GM21381 (cell line): Measurements from ENCODE around the gene FAM3B.
"Not testable (repeated sequence)": the region's sequence is repeated elsewhere in the genome, so short reads cannot be mapped to it uniquely, and the experiment has no call there.

Experiments used
- ATAC-seq: cut with Tn5 transposase; IDR thresholded peaks from one replicate; pipeline ENCODE4 v1.9.1; 2021; ENCODE audit warnings: mild to moderate bottlenecking, moderate library complexity; ENCODE audit not compliant: unreplicated experiment

FAM3B gene, protein sequence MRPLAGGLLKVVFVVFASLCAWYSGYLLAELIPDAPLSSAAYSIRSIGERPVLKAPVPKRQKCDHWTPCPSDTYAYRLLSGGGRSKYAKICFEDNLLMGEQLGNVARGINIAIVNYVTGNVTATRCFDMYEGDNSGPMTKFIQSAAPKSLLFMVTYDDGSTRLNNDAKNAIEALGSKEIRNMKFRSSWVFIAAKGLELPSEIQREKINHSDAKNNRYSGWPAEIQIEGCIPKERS

DNA sequence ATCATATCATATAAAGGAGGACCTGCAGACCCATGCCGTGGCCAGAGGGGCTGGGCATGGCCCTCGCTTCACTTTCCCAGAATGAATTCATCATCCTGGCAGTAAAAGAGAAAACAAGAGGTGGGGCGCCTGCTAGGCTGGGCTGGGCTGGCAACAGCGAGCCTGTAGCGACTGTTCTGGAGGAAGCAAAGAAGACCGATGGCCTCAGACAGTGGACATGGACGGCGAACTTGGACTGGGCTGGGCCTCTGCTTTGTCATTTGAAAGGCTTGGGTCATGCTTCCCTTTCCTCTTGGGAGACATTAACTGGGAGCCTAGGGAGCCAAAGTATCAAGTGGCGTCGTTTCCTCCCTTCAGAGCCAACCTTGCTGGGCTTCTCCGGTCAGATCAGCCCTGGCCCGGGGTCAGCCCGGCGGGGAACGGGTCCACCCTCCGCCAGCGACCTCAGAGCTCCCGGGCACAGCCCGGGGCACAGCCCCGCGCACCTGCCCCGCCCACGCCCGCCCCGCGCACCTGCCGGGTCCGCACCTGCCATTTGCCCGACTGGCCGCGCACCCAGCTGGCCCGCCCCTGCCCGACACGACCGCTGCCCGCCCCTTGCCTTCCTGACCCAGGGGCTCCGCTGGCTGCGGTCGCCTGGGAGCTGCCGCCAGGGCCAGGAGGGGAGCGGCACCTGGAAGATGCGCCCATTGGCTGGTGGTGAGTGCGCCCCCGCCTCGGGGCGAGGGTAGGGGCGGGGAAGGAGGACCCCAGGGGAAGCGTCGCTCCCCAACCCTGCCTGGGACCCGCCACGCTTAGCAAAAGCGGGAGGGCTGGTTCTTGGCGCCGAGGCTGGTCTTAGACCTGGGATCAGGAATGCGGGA is at the start of gene FAM3B:
TSS of gene FAM3B (plus strand) at position 602 of the 863 bp plus-strand sequence. CDS start at position 681, 79 bp downstream.
- no peak for ATAC-seq

DNA sequence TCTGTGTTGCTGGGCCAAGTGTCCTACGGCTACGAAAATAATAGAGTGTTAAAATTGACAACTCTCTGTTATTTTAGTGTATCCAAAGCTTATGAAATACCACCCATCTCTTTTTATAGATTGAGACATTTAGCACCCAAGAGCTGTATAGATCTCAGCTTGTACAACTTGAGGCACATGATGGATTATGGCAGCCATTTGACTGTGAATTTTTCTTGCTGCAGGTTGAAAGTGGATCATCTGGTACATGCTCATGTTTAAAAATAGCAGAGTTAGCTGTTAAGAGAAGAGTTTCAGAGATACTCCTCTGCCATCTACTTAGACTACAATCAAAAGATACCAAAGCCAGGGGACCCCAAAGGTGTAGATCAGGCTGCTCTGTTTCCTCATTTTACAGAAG is 49.3 kb upstream of the FAM3B start:
- ATAC-seq: no peak

DNA sequence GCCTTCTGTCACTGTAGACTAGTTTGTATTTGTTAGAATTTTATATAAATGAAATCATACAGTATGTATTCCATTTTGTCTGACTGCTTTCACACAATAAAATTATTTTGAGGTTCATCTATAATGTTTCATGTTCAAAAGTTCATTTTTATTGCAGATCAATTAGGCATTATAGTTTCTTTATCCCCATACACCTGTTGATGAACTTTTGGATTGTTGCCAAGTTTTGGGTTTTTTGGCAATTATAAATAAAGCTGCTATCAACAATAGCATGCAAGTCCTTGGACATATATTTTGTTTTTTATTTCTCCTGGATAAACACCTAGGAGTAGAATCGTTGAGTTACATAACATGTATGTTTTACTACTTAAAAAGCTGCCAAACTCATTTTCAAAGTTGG is 47.1 kb upstream of the FAM3B start:
- ATAC-seq: no peak

DNA sequence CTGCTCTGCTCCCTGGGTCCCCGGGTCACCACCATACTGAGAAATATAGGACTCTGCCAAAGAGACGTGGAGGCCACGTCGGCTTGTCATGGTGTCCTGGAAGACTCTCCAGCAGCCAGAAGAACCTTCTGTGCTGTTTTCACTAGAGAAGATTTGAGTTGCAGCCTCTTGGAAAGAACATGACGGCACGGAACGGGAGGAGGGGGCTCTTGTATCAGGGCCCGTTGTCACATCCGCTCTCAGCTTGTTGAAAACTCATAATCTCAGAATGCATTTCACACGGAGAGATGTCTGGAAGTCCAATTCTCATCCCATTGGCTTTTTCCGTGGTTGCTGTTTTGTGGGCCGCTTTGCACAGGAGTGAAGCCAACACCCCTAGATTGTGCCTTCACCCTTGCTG is 39.4 kb upstream of the FAM3B start:
- no peak for ATAC-seq

DNA sequence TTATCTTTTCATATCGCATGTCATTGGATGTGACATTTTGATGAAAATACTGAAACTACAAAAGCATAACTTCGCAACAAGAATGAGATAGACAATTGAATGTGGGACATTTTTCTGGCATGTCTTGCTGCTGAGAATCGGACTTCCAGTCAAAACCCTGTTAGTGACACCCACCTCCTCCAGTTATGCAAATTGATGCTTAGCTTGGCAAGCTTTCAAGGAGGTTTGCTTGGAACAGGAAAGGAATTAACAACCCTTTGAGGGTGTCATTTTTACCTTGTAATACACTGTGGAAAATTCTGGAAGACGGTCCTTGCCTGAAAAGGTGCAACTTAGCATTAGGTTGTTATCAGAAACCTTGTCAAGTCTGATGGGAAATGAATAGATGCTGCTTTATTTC is 38.8 kb upstream of the FAM3B start:
- ATAC-seq: no peak

DNA sequence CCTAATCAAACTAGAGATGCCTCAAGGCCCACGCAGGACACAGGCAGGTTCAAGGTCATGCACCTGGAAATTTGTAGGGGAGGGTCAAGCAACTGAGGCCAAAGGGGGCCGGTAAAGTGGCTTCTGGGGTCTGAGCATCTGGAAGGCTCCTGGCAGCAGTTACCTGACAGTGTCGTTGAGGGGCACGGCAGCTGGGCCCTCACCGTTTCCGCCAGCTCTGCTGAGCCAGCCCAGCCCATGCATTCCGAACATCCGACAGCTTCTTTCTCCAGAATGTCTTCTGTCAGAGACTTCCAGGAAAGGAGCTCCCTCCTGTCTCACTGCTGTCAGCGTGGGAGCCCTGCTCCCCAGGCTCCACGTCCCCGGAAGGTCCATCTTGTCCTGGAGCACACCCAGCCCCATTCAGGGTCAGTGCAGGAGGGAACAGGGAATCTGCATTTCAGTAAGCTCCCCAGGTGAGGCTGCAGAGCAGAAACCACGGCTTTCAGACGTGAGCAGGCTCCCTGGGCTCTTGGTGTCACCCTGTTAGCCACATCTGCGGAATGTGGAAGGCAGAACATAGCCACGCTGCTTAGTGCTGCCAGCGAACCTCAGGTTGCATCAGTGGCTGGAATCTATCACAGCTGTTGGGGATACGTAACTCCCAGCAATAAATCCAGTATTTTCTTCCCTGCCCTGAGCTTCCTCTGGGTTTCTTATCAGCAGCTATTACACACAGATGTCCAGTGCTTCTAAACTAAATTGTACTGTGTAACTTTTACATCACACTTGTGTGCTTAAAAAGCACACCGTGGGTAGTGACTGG is 36.3 kb upstream of the FAM3B start:
- ATAC-seq: no peak

DNA sequence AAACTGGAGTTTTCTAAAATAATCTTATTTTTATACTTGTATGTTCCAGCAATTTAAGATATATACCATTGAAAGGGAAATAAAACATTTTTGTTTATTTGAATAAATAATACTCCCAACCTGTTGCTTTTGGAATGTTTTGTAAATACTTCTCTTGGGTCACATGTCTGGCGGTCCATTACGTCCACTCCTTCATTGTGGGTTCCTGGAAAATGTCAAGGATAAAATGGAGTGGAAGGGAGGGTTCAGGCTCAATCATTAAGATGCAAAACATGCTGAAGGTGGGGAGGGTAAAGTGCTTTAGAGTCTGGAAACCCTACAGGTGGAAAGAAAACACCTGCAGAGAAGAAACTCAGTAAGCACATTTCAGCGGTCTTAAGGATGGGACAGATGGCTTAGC is 34.2 kb upstream of the FAM3B start:
- no peak for ATAC-seq

DNA sequence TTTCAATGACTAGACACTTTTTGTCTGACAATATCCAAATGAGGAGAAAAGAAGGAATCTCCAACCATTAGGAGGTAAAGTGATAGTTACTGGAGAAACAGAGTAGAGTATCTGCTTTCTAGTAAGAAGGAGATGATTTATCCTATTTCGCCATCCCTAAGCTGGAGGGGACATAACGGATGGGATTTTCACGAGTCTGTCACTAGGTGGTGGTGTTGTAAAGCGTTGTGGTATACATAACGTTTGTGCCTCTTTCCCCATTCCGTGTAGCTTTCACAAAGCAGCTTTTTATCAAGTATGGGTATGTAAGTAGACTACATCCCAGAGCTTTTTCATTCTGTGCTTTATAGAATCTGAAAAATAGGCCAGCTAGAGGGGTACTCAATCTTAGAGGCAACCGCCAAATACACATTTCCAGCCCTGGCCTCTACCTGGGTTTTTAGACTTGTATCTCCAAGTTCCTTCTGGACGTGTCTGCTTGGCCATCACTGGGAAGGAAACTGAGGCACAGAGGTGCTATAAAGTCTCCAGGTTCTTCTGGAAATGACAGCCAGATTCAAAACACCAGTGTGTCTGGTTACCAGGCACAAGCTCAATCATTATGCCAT is 33.3 kb upstream of the FAM3B start:
- no peak for ATAC-seq

DNA sequence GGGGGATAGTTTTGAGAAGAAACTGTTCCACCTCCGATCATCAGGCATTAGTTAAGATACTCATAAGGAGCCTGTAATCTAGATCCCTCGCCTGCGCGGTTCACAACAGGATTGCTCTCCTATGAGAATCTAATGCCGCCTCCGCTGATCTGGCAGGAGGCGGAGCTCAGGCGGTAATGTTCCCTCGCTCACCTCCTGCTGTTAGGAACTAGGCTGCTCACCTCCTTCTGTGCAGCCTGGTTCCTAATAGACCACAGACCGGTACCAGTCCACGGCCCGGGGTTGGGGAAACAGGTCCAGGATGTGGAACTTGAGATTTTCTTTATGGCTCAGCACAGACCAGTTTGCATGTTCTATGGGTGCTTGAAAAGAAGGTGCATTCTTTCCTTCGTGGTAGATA is 27.2 kb upstream of the FAM3B start:
- ATAC-seq: no peak

DNA sequence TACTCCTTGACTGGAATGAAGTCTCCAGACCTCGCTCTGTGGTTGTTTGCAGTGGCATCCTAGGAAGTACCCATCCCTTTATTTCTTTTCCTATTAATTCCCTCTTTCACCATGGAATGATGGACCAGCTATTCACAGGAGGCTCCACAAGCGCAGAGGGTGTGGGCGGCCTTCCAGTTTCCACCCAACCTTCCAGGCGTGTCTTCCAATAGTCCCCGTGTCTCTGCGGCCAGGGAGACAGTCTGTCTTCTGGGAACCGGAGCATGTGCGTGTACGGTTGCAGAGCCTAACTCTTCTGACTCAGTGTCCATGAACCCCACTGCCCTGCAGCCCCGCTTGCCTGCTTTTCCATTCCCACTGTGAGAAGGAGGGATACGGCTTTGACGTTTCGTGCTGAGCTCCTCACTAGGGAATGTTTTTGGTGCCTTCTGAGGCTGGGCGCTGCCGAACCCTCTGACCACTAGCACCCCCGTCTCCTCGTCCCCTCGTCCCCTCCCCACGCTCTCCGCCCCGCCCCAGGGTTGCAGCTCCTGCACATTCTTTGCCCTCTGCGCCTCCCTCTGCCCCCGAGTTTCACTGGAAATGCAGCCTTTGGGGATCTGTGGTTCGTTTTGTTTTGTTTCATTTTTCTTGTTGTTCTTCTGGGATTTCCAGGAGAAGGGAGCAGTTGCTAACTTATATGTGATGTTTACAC is 26.3 kb upstream of the FAM3B start:
- no peak for ATAC-seq

DNA sequence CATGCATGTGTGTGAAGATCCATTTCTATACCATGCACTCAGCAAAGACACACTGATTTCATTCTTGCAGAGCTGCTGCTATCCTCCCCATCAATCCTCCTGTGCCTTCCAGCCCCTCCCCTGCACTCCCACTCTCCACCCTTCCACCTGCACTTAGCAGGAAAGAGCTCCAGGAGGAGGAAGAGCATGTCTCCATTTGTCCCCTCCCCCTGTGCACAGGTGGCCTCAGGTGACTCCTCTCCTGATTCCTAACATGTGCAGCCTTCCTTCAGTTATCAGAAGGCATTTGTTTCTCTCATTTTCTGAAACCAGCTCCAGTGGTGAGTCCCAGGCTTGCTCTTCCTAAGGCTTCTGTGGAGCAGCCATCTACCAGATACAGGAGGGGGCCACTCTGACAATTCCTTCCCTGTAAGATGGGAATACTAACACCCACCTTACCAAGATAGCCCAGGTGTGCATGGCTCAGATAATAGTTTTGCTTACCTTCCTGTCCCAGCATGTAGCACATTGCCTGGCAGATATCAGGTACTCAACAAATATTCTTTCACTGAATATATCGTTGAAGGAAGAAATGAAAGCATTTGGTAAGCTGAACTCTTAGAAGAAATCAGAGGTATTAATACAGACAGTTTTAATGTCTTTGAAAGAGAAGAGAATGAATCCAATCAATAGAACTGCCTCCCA is 21.9 kb upstream of the FAM3B start:
- ATAC-seq: no peak

DNA sequence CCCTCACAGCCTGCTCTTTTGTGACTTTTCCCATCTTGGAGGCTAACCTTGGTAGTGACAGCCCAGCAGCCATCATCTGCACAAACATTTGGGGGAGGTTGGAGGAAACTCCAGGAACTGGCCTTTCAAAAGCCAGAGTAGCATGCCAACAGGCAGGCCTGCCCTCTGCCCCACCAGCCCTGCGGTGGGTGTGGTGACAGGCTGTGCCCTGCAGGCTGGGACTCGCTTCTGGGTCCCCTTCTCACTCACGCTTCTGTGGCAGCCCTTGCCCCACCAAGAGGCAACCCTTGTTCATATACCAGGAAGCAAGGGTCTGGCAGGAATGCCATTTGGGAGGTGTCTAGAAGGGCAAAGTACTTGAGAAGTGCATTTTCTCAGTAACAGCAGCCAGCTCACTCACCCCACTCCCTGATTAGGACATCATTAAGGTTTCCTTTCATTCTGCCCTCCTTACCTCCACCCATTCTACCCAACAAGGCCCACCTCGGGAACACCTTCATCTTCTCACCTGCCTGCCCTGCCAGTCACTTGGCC is 20.8 kb upstream of the FAM3B start:
- ATAC-seq: no peak

DNA sequence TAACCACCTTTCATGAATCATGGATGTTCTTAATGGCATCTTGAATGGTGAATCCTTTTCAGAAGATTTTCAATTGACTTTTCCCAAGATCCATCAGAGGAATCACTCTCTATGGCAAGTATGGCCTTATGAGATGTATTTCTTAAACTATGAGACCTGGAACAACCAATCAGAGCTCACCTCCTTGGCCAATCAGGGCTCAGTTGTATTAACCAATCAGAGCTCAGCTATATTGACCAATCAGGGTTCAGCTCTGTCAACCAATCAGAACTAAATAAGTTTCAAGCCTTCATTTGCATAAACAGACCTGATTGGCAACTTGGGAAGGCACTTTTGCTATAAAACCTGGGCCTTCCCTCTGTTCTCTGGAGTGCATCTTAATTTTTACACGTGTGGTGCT is 13.6 kb upstream of the FAM3B start:
- ATAC-seq: no peak

DNA sequence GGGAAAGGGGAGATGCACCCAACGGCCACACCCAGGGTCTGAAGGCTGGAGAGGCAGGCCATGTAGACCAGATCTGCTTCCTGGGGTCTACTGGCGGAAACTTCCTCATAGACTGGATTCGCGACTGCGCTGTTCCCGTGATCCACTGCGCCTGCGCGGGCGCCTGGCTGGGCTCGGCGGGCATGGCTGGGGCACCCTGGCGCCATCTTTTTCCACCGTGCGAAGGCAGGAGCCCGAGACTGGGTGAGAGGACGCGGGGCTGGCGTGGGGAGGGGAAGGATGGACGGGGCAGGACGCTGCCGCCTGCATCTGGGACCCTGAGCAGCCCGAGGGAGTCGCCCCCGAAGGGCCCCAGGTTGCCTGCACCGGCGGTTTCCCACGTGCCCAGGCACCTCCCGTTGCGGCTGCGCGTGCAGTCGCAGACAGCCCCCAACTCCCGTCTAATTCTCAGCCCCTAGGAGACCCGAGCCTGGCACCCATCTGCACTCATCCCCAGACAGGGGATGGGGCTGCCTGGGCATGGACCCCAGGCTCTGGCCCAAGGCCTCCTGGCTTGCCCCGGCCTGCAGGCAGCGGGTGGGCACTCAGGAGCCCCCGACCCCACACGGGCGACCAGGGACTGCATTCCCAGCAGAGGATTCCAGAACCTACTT is 12.4 kb upstream of the FAM3B start:
- no peak for ATAC-seq

DNA sequence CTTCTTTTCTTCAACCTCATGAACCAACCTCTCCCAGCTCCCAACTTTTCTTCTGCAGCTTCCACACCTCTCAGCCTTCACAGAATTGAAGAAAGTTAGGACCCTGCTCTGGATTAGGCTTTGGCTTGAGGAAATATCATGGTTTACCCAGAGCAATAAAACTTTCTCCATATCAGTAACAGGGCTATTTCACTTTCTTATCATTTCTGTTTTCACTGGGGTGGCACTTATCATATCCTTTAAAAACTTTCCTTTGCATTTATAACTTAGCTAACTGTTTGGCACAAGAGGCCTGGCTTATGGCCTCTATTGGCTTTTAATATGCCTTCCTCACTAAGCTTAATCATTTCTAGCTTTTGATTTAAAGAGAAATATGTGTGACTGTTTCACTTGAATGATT is 9.4 kb upstream of the FAM3B start:
- ATAC-seq: no peak

DNA sequence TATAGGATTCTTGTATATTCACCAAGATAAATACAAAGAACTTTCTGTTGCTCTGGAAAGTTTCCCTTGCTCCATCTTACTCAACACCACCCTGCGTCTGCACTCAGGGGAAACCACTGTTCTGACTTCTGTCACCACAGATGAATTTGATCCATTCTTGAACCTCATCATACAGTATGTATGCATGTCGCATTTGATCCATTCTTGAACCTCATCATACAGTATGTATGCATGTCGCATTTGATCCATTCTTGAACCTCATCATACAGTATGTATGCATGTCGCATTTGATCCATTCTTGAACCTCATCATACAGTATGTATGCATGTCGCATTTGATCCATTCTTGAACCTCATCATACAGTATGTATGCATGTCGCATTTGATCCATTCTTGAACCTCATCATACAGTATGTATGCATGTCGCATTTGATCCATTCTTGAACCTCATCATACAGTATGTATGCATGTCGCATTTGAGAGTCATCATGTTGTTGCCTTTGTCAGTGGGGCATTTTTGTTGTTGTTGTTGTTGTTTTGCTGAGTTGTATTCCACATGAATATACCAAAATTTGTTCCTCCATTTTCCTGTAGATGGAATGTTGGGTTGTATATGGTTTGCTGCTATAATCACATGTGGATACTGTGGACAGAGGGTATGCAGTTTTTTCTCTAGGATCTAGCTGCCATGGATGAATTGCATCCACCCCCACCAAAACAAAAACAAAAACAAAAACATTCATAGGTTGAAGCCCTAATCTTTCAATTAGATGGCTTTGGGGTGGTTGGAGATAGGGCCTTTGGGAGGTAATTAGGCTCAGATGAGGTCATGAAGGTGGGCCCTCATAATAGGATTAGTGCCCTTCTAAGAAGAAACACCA is 3.1 kb upstream of the FAM3B start:
- not testable (repeated sequence) for ATAC-seq

DNA sequence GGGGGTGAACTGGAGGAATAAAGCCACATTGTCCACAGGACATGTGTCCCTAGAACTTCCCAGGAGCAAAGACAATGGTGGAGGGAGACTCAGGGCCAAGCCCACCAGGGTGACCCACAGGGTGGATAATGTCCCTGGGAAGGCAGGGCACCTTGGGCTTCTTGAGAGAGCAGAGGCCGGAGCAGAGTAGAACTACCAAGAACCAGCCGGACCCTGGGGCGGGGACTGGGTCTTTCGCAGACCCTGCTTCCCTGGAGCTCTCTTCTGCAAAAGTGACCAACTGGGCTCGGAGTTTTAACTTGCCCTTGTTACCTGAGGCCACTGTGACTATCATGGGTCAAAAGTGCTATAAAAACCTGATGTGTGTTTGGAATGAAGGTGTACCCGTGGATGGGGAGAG is 875 bp upstream of the FAM3B start:
- ATAC-seq: no peak

DNA sequence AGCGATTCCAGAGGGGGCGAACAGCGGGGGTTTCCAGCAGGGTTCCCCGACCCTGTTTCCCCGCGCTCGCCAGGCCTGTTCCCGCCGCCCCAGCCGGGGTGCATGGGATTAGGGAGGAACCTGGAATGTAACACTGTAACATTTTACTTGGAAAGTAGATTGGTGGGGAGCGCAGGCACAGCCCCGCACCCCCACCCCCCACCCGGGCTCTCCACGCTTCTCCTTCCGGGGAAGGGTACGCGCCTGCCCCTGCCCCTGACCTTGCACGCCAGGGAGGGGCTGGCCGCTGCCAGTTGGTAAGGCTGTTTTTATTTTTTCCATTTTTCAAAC is 427 bp downstream of the FAM3B start:
- ATAC-seq: no peak
